NCI-H748 (cell line): ENCODE measurements around the gene DGKZ.

ENCODE experiments used
- DNase-seq: peaks from one replicate; lab custom pipeline; 2025; ENCODE audit not compliant: unreplicated experiment; lab: John Stamatoyannopoulos, UW

DGKZ gene

GRCh38 chr11:46322759-46323158, 24.5 kb upstream of the DGKZ start:
- DNase-seq: no peak

- no peak for DNase-seq
Measured at GRCh38 chr11:46326813-46327416, 20.3 kb upstream of the DGKZ start.

DNA sequence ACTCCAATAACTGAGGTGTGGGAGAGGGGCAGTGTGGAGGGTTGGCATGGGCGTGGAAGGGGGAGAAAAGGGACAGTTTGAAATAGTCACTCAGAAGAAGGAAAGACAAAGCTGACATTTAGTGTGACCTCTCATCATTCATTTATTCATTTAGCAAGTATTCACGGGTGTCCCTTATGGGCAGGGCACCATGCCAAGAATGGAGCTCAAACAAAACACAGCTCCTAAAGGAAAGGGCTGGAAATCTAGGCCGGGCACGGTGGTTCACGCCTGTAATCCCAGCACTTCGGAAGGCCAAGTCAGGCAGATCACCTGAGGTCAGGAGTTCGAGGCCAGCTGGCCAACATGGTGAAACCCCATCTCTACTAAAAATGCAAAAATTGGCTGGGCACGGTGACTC, 19.4 kb upstream of the DGKZ start:
- DNase-seq: no peak

- DNase-seq: no peak
Measured at GRCh38 chr11:46330154-46330553, 17.1 kb upstream of the DGKZ start.

- DNase-seq: peak; percentile 31
Measured at GRCh38 chr11:46330563-46331281, 16.5 kb upstream of the DGKZ start.

DNA sequence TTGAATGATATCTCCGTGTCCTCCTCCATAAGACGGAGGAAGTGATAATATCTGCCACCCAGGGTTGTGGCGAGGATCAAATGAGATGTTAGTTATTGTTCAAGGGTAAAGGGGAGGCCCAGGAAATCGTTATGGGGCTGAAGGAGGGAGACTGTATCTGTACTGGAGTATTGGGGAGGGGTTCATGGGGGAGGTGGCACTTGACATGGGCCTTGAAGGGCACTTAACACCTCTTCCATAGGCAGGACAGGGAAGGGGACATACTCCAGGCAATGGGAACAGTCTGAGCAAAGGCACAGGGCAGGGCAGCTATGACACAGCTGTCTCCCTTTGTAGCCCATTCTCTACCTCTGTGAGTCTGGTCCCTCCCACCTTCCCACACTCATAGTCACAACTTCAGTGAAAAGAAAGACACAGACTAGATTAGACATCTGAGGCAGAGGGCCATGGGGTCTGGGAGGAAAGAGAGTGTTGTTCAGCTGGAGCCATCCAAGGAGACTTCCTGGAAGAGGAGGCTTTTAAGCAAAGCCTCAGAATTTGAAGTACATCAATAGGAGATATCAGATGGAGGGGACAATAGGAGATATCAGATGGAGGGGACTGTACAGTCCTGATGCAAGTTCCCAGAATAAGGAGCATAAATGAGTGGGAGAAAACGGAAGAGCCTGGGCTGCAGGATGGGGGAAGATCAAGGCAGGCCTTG, 15.8 kb upstream of the DGKZ start:
- no peak for DNase-seq

- DNase-seq: no peak
Measured at GRCh38 chr11:46332093-46332567, 15.1 kb upstream of the DGKZ start.

GRCh38 chr11:46332568-46333393, 14.5 kb upstream of the DGKZ start:
- DNase-seq: peak; percentile 67

DNA sequence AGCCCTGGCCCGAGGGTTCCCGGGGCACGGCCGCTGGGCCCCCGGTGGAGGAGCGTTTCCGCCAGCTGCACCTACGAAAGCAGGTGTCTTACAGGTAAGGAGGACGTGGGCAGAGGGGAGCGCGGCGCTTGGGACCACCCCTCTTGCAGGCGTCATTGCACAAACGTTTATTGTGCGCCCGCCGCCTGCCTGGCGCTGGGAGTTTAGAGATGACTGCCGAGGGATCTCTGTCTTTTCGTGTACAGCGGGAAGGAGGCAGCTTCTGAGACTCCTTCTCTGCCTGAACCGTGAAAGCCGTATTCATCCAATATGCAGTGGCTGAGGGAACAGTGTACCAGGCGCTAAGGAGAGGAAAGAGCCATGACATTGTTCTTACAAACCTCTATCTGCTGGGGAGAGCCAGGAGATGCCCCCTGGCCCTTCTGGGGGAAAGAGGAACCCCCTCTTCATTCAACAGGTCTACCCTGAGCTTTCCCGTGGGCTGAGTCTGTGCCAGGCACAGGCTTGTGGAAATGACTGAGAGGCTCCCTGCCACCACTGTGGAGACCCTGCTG, 13.8 kb upstream of the DGKZ start:
- peak; percentile 67 for DNase-seq

GRCh38 chr11:46334211-46334610, 13.1 kb upstream of the DGKZ start:
- DNase-seq: no peak

- no peak for DNase-seq
Measured at GRCh38 chr11:46335271-46335670, 12.0 kb upstream of the DGKZ start.

- no peak for DNase-seq
Measured at GRCh38 chr11:46335890-46336562, 11.2 kb upstream of the DGKZ start.

GRCh38 chr11:46336563-46337180, 10.6 kb upstream of the DGKZ start:
- no peak for DNase-seq

- no peak for DNase-seq
Measured at GRCh38 chr11:46337626-46338345, 9.5 kb upstream of the DGKZ start.

GRCh38 chr11:46338636-46338987, 8.7 kb upstream of the DGKZ start:
- no peak for DNase-seq

DNA sequence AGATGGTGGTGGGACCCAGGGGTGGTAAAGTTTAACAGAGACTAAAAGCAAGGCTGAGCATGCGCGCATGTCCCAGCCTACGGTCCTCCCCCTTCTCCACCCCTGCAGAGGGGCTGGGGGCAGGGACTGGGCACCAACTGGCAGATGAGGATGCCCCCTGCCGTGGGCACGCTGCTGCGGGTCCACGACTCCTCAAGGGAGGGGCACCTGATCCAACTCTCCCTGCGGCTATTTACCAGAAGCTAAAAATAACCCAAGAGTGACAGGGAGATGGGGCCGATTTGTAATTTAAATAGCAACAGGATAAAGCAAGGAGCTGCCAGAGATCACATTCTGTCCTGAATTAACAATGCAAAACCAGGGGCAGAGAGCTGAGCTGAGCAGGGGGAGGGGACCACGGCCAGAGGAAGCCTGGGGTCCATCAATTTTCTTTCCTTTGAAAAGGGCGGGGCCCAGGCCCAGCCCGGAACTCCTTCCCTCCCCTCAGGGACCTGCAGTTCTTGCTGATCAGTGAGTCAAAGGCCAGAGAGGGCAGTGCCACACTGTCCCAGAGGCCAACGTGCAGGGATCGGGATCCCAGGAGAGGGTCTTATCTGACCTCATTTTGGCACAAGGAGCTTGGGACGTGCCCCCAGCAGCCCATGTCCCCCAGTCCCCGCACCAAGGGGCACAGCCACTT, 8.1 kb upstream of the DGKZ start:
- DNase-seq: peak; percentile 88

DNA sequence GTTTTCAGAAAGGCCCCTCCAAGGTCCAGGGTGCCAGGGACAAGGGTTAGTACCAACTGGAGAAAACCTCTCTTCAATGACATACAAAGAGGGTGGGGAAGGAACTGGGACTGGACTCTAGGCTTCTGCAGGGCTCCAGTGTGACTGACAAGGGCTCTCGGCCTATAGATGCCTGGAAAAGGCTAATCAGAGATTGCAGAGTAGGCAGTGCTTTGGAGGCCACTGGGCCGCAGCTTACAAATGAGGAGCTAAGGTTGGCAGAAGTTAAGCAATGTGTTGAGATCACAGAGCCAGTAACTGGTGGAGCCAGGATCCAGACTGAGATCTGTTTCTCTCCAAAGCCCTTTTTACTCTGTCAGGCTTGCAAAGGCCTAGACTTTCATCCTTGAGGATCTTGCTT, 7.4 kb upstream of the DGKZ start:
- DNase-seq: no peak

DNA sequence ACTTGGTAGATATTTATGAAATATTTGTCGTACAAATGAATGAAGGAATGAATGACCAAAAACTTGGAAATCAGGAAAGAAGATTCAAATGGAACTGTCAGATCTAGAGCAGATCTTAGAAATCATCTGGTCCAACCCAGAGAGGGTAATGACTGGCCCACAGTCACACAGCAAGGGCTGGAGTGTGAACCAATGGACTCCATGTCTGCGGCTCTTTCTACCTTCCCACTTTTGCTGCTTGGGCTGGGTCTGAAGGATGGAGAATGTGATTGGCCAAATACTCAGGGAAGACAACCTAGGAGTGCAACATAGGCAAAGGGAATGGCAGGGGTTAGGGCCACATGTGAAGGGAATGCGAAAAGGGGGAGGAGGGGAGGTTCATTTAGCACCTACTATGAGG, 5.8 kb upstream of the DGKZ start:
- no peak for DNase-seq

DNA sequence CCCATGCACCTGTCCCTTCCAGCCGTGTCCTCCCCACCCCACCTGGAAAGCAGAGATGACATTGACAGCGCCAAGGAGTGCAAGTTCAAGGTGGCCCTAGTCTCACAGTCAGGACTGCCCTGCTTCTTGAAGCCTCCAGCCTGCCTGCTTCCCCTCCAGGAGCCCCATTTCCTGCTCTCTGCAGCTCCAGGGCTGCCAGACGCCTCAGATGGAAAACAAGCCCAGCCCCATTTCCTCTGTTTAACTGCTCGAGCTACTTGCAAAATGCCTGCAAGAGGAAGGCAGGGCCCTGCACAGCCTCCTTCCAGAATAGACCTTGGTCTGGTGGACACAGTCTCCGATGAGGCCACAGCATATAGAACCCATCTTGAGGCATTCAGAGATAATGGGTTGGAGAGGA, 5.0 kb upstream of the DGKZ start:
- DNase-seq: no peak
